ENCODE data around the gene USP22. TPM values are rescaled to one million over a fixed set of nuclear protein-coding genes. Genes with fewer than 3 reads are reported as not detected.
"Not testable (repeated sequence)": the region's sequence is repeated elsewhere in the genome, so short reads cannot be mapped to it uniquely, and the experiment has no call there.

USP22 gene
- polyA plus RNA-seq, 3 donors = 20.4 to 69.9 (median 27.3) TPM

DNA sequence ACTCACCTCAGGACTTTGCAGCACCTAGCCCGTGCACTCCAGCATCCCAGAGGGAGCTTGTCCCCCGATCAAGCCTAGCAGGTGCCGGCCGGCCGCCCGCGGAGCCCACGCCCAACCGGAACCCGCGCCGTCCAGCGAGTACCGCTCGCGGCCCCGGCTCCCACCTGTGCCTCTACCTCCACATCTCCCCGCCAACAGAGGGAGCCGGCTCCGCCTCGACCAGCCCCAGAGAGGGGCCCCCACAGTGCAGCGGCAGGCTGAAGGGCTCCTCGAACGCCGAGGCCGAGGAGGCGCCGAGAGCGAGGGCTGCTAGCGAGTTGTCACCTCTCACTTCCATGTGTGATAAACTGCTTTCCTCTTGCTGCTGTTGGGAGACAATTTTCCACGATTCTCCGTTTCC is 42.9 kb upstream of the USP22 start:
- H3K27ac ChIP-seq (ENCODE audit: low read depth in 1 of 2, low read length in 2 of 2) = no peak overlapping the region
- Mint-ChIP-seq H3K27me3 (ENCODE audit: low read depth in 3 of 3) (peaks cover 1 to 23% (median 18%) of the 10 kb centered on the region in 3 donors), H3K27ac (no peak overlapping the region), H3K4me3 (no peak overlapping the region), H3K36me3 (no peaks in the 10 kb centered on the region), H3K4me1 (peaks cover 3% of the 10 kb centered on the region), H3K9me3 (peaks cover 5 to 17% (median 10%) of the 10 kb centered on the region in 7 donors)
- H3K27me3 ChIP-seq (ENCODE audit: control insufficient read depth in 2 of 2, insufficient read depth in 2 of 2, low read length in 2 of 2) = no peaks in the 10 kb centered on the region
- H2AFZ ChIP-seq (ENCODE audit: insufficient read depth, low read depth, low read length, poor library complexity, severe bottlenecking) = no peak overlapping the region
- no peaks in the 10 kb centered on the region for H4K20me1 ChIP-seq (ENCODE audit: insufficient read depth, low read length)
- 89% methylated on average over 30 of the region's 32 CpGs for WGBS (ENCODE audit: insufficient coverage)
- DNase-seq = no peak
- H3K9ac ChIP-seq (ENCODE audit: insufficient read depth, low read length, poor library complexity, severe bottlenecking) = no peak overlapping the region
- H3K9me3 ChIP-seq (replicated peaks in 1 of 2; ENCODE audit: control insufficient read depth in 1 of 2, insufficient read depth in 1 of 2, low read length in 2 of 2) = peaks cover 0 to 5% of the 10 kb centered on the region in 2 donors
- no peaks in the 10 kb centered on the region for H3K79me2 ChIP-seq (ENCODE audit: insufficient read depth, low read length)
- intact Hi-C loops (cut with micrococcal nuclease) = no loop called here
- H3K4me1 ChIP-seq (ENCODE audit: control insufficient read depth in 1 of 2, insufficient read depth in 2 of 2, low read length in 2 of 2) = no peaks in the 10 kb centered on the region
- H3K4me3 ChIP-seq (replicated peaks in 1 of 3; ENCODE audit: low read depth in 2 of 3, low read length in 3 of 3) = no peak overlapping the region
- no peaks in the 10 kb centered on the region for H3K36me3 ChIP-seq (replicated peaks in 1 of 2; ENCODE audit: control insufficient read depth in 1 of 2, insufficient read depth in 2 of 2, low read length in 2 of 2)
- no peak overlapping the region for H3K4me2 ChIP-seq (replicated peaks; ENCODE audit: extremely low read depth, low read length, poor library complexity, severe bottlenecking)
- TF ChIP-seq, protein P1, sequence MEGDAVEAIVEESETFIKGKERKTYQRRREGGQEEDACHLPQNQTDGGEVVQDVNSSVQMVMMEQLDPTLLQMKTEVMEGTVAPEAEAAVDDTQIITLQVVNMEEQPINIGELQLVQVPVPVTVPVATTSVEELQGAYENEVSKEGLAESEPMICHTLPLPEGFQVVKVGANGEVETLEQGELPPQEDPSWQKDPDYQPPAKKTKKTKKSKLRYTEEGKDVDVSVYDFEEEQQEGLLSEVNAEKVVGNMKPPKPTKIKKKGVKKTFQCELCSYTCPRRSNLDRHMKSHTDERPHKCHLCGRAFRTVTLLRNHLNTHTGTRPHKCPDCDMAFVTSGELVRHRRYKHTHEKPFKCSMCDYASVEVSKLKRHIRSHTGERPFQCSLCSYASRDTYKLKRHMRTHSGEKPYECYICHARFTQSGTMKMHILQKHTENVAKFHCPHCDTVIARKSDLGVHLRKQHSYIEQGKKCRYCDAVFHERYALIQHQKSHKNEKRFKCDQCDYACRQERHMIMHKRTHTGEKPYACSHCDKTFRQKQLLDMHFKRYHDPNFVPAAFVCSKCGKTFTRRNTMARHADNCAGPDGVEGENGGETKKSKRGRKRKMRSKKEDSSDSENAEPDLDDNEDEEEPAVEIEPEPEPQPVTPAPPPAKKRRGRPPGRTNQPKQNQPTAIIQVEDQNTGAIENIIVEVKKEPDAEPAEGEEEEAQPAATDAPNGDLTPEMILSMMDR (IDR thresholded peaks at IDR 0.05) = no peak

DNA sequence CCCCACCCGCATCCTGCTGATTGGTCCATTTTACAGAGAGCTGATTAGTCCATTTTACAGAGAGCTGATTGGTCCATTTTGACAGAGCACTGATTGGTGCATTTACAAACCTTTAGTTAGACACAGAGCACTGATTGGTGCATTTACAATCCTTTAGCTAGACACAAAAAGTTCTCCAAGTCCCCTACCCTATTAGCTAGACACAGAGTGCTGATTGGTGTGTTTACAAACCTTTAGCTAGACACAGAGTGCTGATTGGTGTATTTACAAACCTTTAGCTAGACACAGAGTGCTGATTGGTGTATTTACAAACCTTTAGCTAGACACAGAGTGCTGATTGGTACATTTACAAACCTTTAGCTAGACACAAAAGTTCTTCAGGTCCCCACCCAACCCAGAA is 42.5 kb upstream of the USP22 start:
- H3K27ac Mint-ChIP-seq; DNase-seq; intact Hi-C loops (cut with micrococcal nuclease); H3K36me3 ChIP-seq (replicated peaks in 1 of 2; ENCODE audit: control insufficient read depth in 1 of 2, insufficient read depth in 2 of 2, low read length in 2 of 2); H3K4me3 ChIP-seq (replicated peaks in 1 of 3; ENCODE audit: low read depth in 2 of 3, low read length in 3 of 3); H3K4me2 ChIP-seq (replicated peaks; ENCODE audit: extremely low read depth, low read length, poor library complexity, severe bottlenecking); H3K79me2 ChIP-seq (ENCODE audit: insufficient read depth, low read length); H3K27ac ChIP-seq (ENCODE audit: low read depth in 1 of 2, low read length in 2 of 2); H4K20me1 ChIP-seq (ENCODE audit: insufficient read depth, low read length); H3K9me3 ChIP-seq (replicated peaks in 1 of 2; ENCODE audit: control insufficient read depth in 1 of 2, insufficient read depth in 1 of 2, low read length in 2 of 2); H3K4me1 ChIP-seq (ENCODE audit: control insufficient read depth in 1 of 2, insufficient read depth in 2 of 2, low read length in 2 of 2); H3K9ac ChIP-seq (ENCODE audit: insufficient read depth, low read length, poor library complexity, severe bottlenecking); H3K4me1 Mint-ChIP-seq; H3K4me3 Mint-ChIP-seq; H2AFZ ChIP-seq (ENCODE audit: insufficient read depth, low read depth, low read length, poor library complexity, severe bottlenecking); H3K36me3 Mint-ChIP-seq; H3K27me3 ChIP-seq (ENCODE audit: control insufficient read depth in 2 of 2, insufficient read depth in 2 of 2, low read length in 2 of 2): not testable (repeated sequence)
- no CpG with 5 or more reads among the region's 1 CpG for WGBS (ENCODE audit: insufficient coverage)
- H3K9me3 Mint-ChIP-seq = peaks cover 5 to 17% (median 12%) of the 10 kb centered on the region in 7 donors
- H3K27me3 Mint-ChIP-seq (ENCODE audit: low read depth in 3 of 3) = peaks cover 1 to 23% (median 18%) of the 10 kb centered on the region in 3 donors

All from CD14-positive monocyte (primary cell).